Osteoblast (primary cell): ENCODE results near the gene ZBTB18. TPM values are rescaled to one million over a fixed set of nuclear protein-coding genes. Genes with fewer than 3 reads are reported as not detected.

Source experiments
- DNase-seq: peaks from one replicate; pipeline ENCODE4 v3.0.0; 2011; ENCODE audit warnings: low spot score, mixed read lengths; ENCODE audit not compliant: insufficient read length; ENCODE audit errors: missing footprints
- H2AFZ ChIP-seq: 2 replicates; pipeline ENCODE4 v1.6.0; 2011; ENCODE audit warnings: mild to moderate bottlenecking, low read length
- H3K27ac ChIP-seq: 2 replicates; pipeline ENCODE4 v1.5.1; 2011; ENCODE audit warnings: mild to moderate bottlenecking, low read depth, low read length, moderate library complexity
- H3K27me3 ChIP-seq: 2 replicates; pipeline ENCODE4 v1.6.0; 2012; ENCODE audit warnings: mild to moderate bottlenecking, control low read depth, inconsistent platforms, low read length, moderate library complexity; ENCODE audit not compliant: insufficient read depth
- H3K36me3 ChIP-seq: 2 replicates; pipeline ENCODE4 v1.5.1; 2011; ENCODE audit warnings: mild to moderate bottlenecking, low read length, control low read depth, moderate library complexity; ENCODE audit not compliant: insufficient read depth
- H3K4me1 ChIP-seq: 2 replicates; pipeline ENCODE4 v1.5.1; 2011; ENCODE audit warnings: mild to moderate bottlenecking, low read length, control low read depth, moderate library complexity; ENCODE audit not compliant: insufficient read depth
- H3K4me2 ChIP-seq: 2 replicates; pipeline ENCODE4 v1.6.0; 2011; ENCODE audit warnings: mild to moderate bottlenecking, low read length; ENCODE audit not compliant: insufficient read depth
- H3K4me3 ChIP-seq: fragments of 200-600 bp; sonication (generic); 3 replicates; pipeline ENCODE4 v1.5.1; 2012; ENCODE audit warnings: mild to moderate bottlenecking, low read length, inconsistent platforms; ENCODE audit not compliant: insufficient read depth
- H3K79me2 ChIP-seq: 2 replicates; pipeline ENCODE4 v1.6.0; 2012; ENCODE audit warnings: mild to moderate bottlenecking, low read length, control low read depth, inconsistent platforms; ENCODE audit not compliant: insufficient read depth
- H3K9me3 ChIP-seq: 2 replicates; pipeline ENCODE4 v1.5.1; 2011; ENCODE audit warnings: low read depth, low read length, control low read depth
- H4K20me1 ChIP-seq: 2 replicates; pipeline ENCODE4 v1.6.0; 2012; ENCODE audit warnings: mild to moderate bottlenecking, low read length, control low read depth; ENCODE audit not compliant: insufficient read depth
- total RNA-seq: library from RNA; depleted of rRNA; stranded (reverse); fragments of >200 nt; gene quantifications from 2 replicates; pipeline ENCODE4 v1.2.3, GENCODE V29; 2012
- TF ChIP-seq, protein P1 (sequence below): IDR thresholded peaks from 2 replicates; pipeline ENCODE4 v1.5.1; 2011; ENCODE audit warnings: mild to moderate bottlenecking, low read depth, low read length, moderate library complexity; ENCODE audit errors: extremely low read depth

The ZBTB18 gene
- total RNA-seq, 1 donor: 10.5 TPM

DNA sequence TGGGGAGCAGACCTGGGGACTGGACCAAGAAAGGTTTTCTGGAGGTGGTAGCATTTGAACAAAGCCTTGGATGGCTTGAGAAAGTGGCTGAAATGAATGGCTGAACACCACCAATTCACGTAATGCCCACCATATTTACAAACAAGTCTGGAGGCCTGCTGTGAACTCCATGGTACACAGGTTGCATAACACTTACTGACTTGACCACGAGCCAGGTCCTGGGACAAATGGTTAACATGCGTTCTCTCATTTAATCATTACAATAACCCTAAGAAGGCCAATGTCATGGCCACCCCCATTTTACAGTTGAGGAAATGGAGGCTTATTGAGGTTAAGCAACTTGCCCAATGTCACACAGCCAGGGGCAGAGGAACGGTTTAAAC is 44.4 kb downstream of the ZBTB18 start:
- Histone ChIP-seq H3K4me1 (peaks cover 7% of the 10 kb centered on the region), H3K27me3 (peaks cover 16% of the 10 kb centered on the region), H3K4me3 (no peak overlapping the region), H2AFZ (no peak overlapping the region), H3K4me2 (no peak overlapping the region), H3K27ac (no peak overlapping the region), H3K36me3 (no peaks in the 10 kb centered on the region), H4K20me1 (no peaks in the 10 kb centered on the region), H3K9me3 (no peaks in the 10 kb centered on the region), H3K79me2 (no peaks in the 10 kb centered on the region)
- TF ChIP-seq, protein P1, sequence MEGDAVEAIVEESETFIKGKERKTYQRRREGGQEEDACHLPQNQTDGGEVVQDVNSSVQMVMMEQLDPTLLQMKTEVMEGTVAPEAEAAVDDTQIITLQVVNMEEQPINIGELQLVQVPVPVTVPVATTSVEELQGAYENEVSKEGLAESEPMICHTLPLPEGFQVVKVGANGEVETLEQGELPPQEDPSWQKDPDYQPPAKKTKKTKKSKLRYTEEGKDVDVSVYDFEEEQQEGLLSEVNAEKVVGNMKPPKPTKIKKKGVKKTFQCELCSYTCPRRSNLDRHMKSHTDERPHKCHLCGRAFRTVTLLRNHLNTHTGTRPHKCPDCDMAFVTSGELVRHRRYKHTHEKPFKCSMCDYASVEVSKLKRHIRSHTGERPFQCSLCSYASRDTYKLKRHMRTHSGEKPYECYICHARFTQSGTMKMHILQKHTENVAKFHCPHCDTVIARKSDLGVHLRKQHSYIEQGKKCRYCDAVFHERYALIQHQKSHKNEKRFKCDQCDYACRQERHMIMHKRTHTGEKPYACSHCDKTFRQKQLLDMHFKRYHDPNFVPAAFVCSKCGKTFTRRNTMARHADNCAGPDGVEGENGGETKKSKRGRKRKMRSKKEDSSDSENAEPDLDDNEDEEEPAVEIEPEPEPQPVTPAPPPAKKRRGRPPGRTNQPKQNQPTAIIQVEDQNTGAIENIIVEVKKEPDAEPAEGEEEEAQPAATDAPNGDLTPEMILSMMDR: no peak
- DNase-seq: peak; percentile 15

DNA sequence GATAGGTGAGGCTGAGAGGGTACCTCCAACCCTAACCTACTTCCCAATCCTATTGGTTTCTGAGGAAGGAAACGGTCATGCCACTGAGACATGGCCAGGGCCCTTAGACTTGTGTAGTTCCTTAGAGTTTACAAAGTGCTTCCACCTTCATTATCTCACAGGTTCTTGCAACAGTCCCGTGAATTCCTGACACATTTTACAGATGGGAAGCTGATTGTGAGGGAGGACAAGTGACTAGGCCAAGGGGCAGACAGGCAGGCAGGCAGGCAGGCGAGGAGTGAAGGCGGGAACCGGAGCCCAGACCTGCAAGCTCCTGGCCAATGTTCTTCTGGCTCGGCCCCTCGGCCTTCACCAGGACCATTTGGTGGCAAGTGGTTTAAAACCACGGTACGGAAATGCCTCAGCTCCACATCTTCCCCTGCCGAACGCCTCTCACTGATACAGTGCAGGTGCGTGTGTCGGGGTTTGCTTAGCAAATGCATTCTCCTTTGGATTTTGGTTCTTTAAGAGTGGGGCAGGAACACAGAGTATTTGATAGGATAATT is 45.1 kb downstream of the ZBTB18 start:
- TF ChIP-seq, protein P1: no peak
- Histone ChIP-seq H3K79me2 (no peaks in the 10 kb centered on the region), H3K4me3 (no peak overlapping the region), H3K27ac (no peak overlapping the region), H3K4me1 (peaks cover 7% of the 10 kb centered on the region), H3K36me3 (no peaks in the 10 kb centered on the region), H3K4me2 (no peak overlapping the region), H4K20me1 (no peaks in the 10 kb centered on the region), H3K9me3 (no peaks in the 10 kb centered on the region), H3K27me3 (peaks cover 20% of the 10 kb centered on the region), H2AFZ (no peak overlapping the region)
- no peak for DNase-seq

DNA sequence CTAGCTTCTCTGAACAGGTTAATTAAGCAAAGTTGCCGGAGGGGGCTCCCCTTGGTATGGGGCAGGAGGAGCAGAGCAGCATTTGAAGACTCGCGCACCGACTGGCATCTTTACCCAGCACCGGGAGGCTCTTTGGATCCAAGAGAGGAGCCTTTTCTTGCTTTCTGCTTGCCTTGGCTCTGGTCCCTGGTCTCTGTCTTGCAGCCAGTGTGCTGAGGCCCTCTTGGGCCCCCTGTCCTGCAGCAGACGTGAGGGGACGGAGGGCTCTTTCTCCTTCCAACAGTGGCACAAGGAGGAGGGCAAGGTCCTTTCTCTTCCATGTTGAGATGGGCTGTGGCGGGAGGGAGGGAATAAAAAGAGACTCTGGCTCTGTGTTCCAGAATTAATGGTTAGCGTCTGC is 45.6 kb downstream of the ZBTB18 start:
- TF ChIP-seq, protein P1: no peak
- Histone ChIP-seq H3K4me2 (no peak overlapping the region), H3K36me3 (no peaks in the 10 kb centered on the region), H3K27me3 (peaks cover 20% of the 10 kb centered on the region), H2AFZ (no peak overlapping the region), H3K4me3 (no peak overlapping the region), H3K4me1 (peaks cover 7% of the 10 kb centered on the region), H4K20me1 (no peaks in the 10 kb centered on the region), H3K27ac (no peak overlapping the region), H3K9me3 (no peaks in the 10 kb centered on the region), H3K79me2 (no peaks in the 10 kb centered on the region)
- DNase-seq: peak; percentile 21

DNA sequence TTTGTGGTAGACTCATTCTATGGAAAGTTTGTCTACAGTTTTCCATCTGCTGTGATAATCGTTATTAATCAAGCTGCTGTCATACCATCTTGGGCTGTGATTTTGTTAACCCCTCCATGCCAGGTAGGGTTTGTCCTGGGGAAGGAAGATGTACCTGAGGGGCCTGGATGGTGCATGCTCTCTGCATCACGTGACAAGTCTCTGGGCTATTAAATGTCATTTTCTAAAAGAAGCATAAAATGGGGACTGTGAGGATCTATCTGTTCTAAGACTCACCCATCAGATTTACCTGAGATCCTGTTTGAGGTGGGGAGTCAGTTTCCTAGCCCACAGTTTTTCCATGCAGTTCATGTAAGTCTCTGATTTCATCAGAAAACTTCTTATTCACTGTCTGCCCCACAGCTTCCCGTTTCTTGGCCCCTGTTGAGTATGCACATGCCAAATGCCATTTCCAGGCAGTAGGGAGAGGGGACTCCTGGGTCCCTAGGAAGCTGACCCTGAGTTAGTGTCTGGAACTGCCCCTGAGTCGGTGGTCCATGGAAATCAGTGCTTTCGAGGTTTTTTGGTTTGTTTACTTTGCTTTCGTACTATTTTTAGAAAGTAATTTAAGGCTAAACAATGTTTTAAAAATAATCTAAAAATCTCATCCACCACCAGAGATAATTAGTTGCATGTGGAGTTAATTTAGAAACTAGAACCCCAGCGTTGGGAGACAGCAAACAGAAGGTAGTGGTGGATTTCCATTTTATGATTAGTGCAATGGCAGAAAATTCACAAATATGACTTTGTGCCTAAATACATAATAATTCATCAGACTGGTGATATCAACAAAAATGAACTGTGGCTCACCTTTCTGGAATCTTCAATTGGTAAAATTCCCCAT is 46.7 kb downstream of the ZBTB18 start:
- TF ChIP-seq, protein P1: no peak
- H3K36me3 ChIP-seq: no peaks in the 10 kb centered on the region
- H2AFZ ChIP-seq: no peak overlapping the region
- H3K4me1 ChIP-seq: no peaks in the 10 kb centered on the region
- no peak overlapping the region for H3K4me2 ChIP-seq
- DNase-seq: peak; percentile 29
- no peaks in the 10 kb centered on the region for H3K9me3 ChIP-seq
- H3K79me2 ChIP-seq: no peaks in the 10 kb centered on the region
- peaks cover 20% of the 10 kb centered on the region for H3K27me3 ChIP-seq
- H3K27ac ChIP-seq: no peak overlapping the region
- no peak overlapping the region for H3K4me3 ChIP-seq
- no peaks in the 10 kb centered on the region for H4K20me1 ChIP-seq
